Upper lobe of left lung (tissue), 4 donors: ENCODE measurements around the gene NEO1.

Experiments used
- CTCF ChIP-seq, 6 experiments: fragments of 450-650 bp in 4 of 6; fragments of 200-600 bp in 2 of 6; sonication (generic) in 2 of 6; IDR thresholded peaks; one replicate each; pipeline ENCODE4 v1.5.1; 2016 to 2019; ENCODE audit warnings: antibody characterized with exemption in 6 of 6
- POLR2A ChIP-seq, 4 donors: fragments of 450-650 bp; IDR thresholded peaks; one replicate each; pipeline ENCODE4 v1.5.1; 2016 to 2017; ENCODE audit warnings: antibody characterized with exemption in 4 of 4, mild to moderate bottlenecking in 2 of 4
- POLR2AphosphoS5 ChIP-seq, 2 donors: sonication (generic); formaldehyde crosslinking; IDR thresholded peaks; one replicate each; pipeline ENCODE4 v1.5.1; 2017; ENCODE audit warnings: antibody characterized with exemption in 2 of 2

- TF ChIP-seq POLR2AphosphoS5 (IDR thresholded peaks at IDR 0.05) (no peak), CTCF (IDR thresholded peaks at IDR 0.05) (no peak), POLR2A (IDR thresholded peaks at IDR 0.05) (no peak)
These were observed 301.5 kb downstream of the NEO1 start for GRCh38 chr15:73353734-73354133.
